Sigmoid colon (tissue), 4 donors: ENCODE data around the gene NXPE4.

Source experiments
- EP300 ChIP-seq, 4 donors: sonication (generic); formaldehyde crosslinking; IDR thresholded peaks; one replicate each; pipeline ENCODE4 v1.6.1; 2017; ENCODE audit warnings: antibody characterized with exemption in 4 of 4
- TF ChIP-seq, protein P1 (sequence below), 4 experiments: fragments of 450-650 bp in 3 of 4; fragments of 200-600 bp in 1 of 4; IDR thresholded peaks; one replicate each; pipeline ENCODE4 v1.5.1; 2016 to 2019; ENCODE audit warnings: antibody characterized with exemption in 4 of 4, mild to moderate bottlenecking in 3 of 4, moderate library complexity in 2 of 4

- TF ChIP-seq, protein P1, sequence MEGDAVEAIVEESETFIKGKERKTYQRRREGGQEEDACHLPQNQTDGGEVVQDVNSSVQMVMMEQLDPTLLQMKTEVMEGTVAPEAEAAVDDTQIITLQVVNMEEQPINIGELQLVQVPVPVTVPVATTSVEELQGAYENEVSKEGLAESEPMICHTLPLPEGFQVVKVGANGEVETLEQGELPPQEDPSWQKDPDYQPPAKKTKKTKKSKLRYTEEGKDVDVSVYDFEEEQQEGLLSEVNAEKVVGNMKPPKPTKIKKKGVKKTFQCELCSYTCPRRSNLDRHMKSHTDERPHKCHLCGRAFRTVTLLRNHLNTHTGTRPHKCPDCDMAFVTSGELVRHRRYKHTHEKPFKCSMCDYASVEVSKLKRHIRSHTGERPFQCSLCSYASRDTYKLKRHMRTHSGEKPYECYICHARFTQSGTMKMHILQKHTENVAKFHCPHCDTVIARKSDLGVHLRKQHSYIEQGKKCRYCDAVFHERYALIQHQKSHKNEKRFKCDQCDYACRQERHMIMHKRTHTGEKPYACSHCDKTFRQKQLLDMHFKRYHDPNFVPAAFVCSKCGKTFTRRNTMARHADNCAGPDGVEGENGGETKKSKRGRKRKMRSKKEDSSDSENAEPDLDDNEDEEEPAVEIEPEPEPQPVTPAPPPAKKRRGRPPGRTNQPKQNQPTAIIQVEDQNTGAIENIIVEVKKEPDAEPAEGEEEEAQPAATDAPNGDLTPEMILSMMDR (IDR thresholded peaks at IDR 0.05): no peak
- no peak for TF ChIP-seq EP300 (IDR thresholded peaks at IDR 0.05)
Measured at GRCh38 chr11:114553642-114554041, 41.9 kb downstream of the NXPE4 start.
